IMR-90 (cell line): ENCODE data around the gene TSPAN32. TPM values are rescaled to one million over a fixed set of nuclear protein-coding genes. Genes with fewer than 3 reads are reported as not detected.

Experiments
- ATAC-seq: fragments of 200-7000 bp; cut with Tn5 transposase; 2 replicates; pipeline ENCODE4 v1.9.1; 2020; ENCODE audit warnings: low read depth, mild to moderate bottlenecking, moderate library complexity
- BruUV-seq: library from RNA; stranded (reverse); fragments of 400-500 nt; replicated peaks from 2 replicates; lab custom pipeline; 2021; lab: Mats Ljungman, UMichigan
- CTCF ChIA-PET: fragments of 300-600 bp; formaldehyde crosslinking; extraction: SDS; loops from one replicate; lab custom pipeline; 2021; ENCODE audit warnings: antibody characterized with exemption; lab: Yijun Ruan, JAX
- POLR2A ChIA-PET: fragments of 300-600 bp; sonication (Branson Sonifier 250); formaldehyde crosslinking; loops from one replicate; lab custom pipeline; 2022; ENCODE audit warnings: antibody characterized with exemption; ENCODE audit not compliant: unreplicated experiment; lab: Charles Lee
- DNase-seq: peaks from one replicate; pipeline ENCODE4 v3.0.0; 2013
- H2AFZ ChIP-seq: replicated peaks from 2 replicates; pipeline ENCODE3; 2013; ENCODE audit warnings: low read length, mild to moderate bottlenecking; ENCODE audit not compliant: poor library complexity
- H2AK5ac ChIP-seq: 2 replicates; pipeline ENCODE4 v1.6.1; 2013; ENCODE audit warnings: low read depth, low read length, inconsistent platforms
- H2AK9ac ChIP-seq: replicated peaks from 2 replicates; pipeline ENCODE3; 2013; ENCODE audit warnings: mild to moderate bottlenecking, low read depth, low read length, moderate library complexity; ENCODE audit not compliant: poor library complexity
- H2BK120ac ChIP-seq: 2 replicates; pipeline ENCODE4 v1.6.1; 2013; ENCODE audit warnings: low read depth, low read length, inconsistent platforms
- H2BK15ac ChIP-seq: 3 replicates; pipeline ENCODE4 v1.6.1; 2013; ENCODE audit warnings: low read depth, low read length, inconsistent platforms
- H2BK20ac ChIP-seq: 2 replicates; pipeline ENCODE4 v1.6.1; 2013; ENCODE audit warnings: low read depth, mild to moderate bottlenecking, inconsistent platforms, low read length, moderate library complexity
- H2BK5ac ChIP-seq: 2 replicates; pipeline ENCODE4 v1.6.1; 2013; ENCODE audit warnings: mild to moderate bottlenecking, low read depth, low read length, inconsistent platforms; ENCODE audit not compliant: poor library complexity, severe bottlenecking
- H3K14ac ChIP-seq: replicated peaks from 2 replicates; pipeline ENCODE4 v1.6.1; 2013; ENCODE audit warnings: low read depth, low read length, inconsistent platforms
- H3K18ac ChIP-seq: 2 replicates; pipeline ENCODE4 v1.6.1; 2013; ENCODE audit warnings: low read depth, low read length, control low read depth
- H3K23ac ChIP-seq: 2 replicates; pipeline ENCODE4 v1.6.1; 2013; ENCODE audit warnings: low read depth, low read length, inconsistent platforms
- H3K27ac ChIP-seq: 2 replicates; pipeline ENCODE4 v1.5.1; 2013; ENCODE audit warnings: mild to moderate bottlenecking, control low read depth, low read length; ENCODE audit not compliant: insufficient read depth
- H3K27me3 ChIP-seq: 2 replicates; pipeline ENCODE4 v1.6.1; 2013; ENCODE audit warnings: low read length; ENCODE audit not compliant: control insufficient read depth, insufficient read depth
- H3K36me3 ChIP-seq: 2 replicates; pipeline ENCODE4 v1.6.1; 2013; ENCODE audit warnings: low read length, mixed read lengths; ENCODE audit not compliant: control insufficient read depth, insufficient read depth
- H3K4ac ChIP-seq: 2 replicates; pipeline ENCODE4 v1.6.1; 2013; ENCODE audit warnings: low read depth, low read length, inconsistent platforms
- H3K4me1 ChIP-seq: 2 replicates; pipeline ENCODE4 v1.6.1; 2013; ENCODE audit warnings: low read length, mixed read lengths; ENCODE audit not compliant: control insufficient read depth, insufficient read depth
- H3K4me2 ChIP-seq: 2 replicates; pipeline ENCODE4 v1.6.1; 2013; ENCODE audit warnings: low read depth, mild to moderate bottlenecking, control low read depth, low read length, moderate library complexity
- H3K4me3 ChIP-seq: 2 replicates; pipeline ENCODE4 v1.5.1; 2013; ENCODE audit warnings: low read depth, mild to moderate bottlenecking, control low read depth, low read length, moderate library complexity; ENCODE audit not compliant: insufficient read depth
- H3K56ac ChIP-seq: 2 replicates; pipeline ENCODE4 v1.6.1; 2013; ENCODE audit warnings: low read length, inconsistent platforms; ENCODE audit not compliant: insufficient read depth; ENCODE audit errors: extremely low read depth
- H3K79me1 ChIP-seq, 2 experiments: 2 replicates each; pipeline ENCODE4 v1.6.1; 2013; ENCODE audit warnings: low read length in 2 of 2, inconsistent platforms in 1 of 2, low read depth in 1 of 2
- H3K9ac ChIP-seq: 2 replicates; pipeline ENCODE4 v1.6.1; 2013; ENCODE audit warnings: low read depth, low read length, control low read depth
- H3K9me1 ChIP-seq: 2 replicates; pipeline ENCODE4 v1.6.1; 2013; ENCODE audit warnings: low read length, inconsistent platforms; ENCODE audit not compliant: insufficient read depth
- H3K9me3 ChIP-seq: 2 replicates; pipeline ENCODE4 v1.6.1; 2013; ENCODE audit warnings: low read length; ENCODE audit not compliant: control insufficient read depth, insufficient read depth
- H4K20me1 ChIP-seq: 2 replicates; pipeline ENCODE4 v1.6.1; 2013; ENCODE audit warnings: low read length, inconsistent platforms; ENCODE audit not compliant: insufficient read depth
- H4K5ac ChIP-seq: 2 replicates; pipeline ENCODE4 v1.6.1; 2013; ENCODE audit warnings: mild to moderate bottlenecking, low read depth, low read length, control low read depth
- H4K8ac ChIP-seq, 2 experiments: 2 replicates each; pipeline ENCODE4 v1.6.1; 2013; ENCODE audit warnings: low read depth in 2 of 2, low read length in 2 of 2, control low read depth in 1 of 2, inconsistent platforms in 1 of 2
- H4K91ac ChIP-seq: 2 replicates; pipeline ENCODE4 v1.6.1; 2013; ENCODE audit warnings: low read depth, low read length, inconsistent platforms; ENCODE audit not compliant: insufficient read depth
- CHD1 ChIP-seq: IDR thresholded peaks from 2 replicates; pipeline ENCODE4 v1.6.1; 2012; ENCODE audit warnings: low read depth, low read length, improper control_type of control experiment
- MAZ ChIP-seq: IDR thresholded peaks from 2 replicates; pipeline ENCODE4 v1.6.1; 2012; ENCODE audit warnings: low read depth, mild to moderate bottlenecking, low read length, improper control_type of control experiment, moderate library complexity, borderline replicate concordance
- NFE2L2 ChIP-seq: fragments of 150-350 bp; IDR thresholded peaks from 2 replicates; pipeline ENCODE4 v1.6.1; 2016; ENCODE audit warnings: low read depth, mild to moderate bottlenecking, low read length
- POLR2A ChIP-seq: IDR thresholded peaks from 2 replicates; pipeline ENCODE4 v1.6.1; 2012; ENCODE audit warnings: mild to moderate bottlenecking, low read depth, low read length
- SMC3 ChIP-seq: fragments of 150-350 bp; IDR thresholded peaks from 2 replicates; pipeline ENCODE4 v1.6.1; 2016; ENCODE audit warnings: low read depth, mild to moderate bottlenecking, antibody characterized with exemption, low read length, moderate library complexity
- WGBS, 2 experiments: methylation state at CpG; one replicate each; pipeline versions ENCODE4 v1.1.5 to v1.1.7; 2013; ENCODE audit warnings: missing lambda C conversion rate in 2 of 2; ENCODE audit not compliant: insufficient read length in 1 of 2; ENCODE audit errors: extremely low coverage in 2 of 2; 5-methylcytosine and 5-hydroxymethylcytosine counted together
- dilution Hi-C: fragments of 300-500 bp; cut with HindIII; formaldehyde crosslinking; loops from one replicate; pipeline ENCODE4 v1.14.3; 2018; ENCODE audit warnings: low sequenced_read_pairs; ENCODE audit not compliant: unreplicated experiment
- in situ Hi-C: fragments of 300-500 bp; cut with MboI; formaldehyde crosslinking; loops from 3 replicates; pipeline ENCODE4 v1.14.3; 2019; ENCODE audit warnings: low sequenced_read_pairs, inconsistent platforms, mixed read lengths
- intact Hi-C: fragments of 100-400 bp; cut with micrococcal nuclease; formaldehyde crosslinking; loops from 2 replicates; pipeline ENCODE4 v1.10.0; 2022
- polyA plus RNA-seq, 3 experiments: library from polyadenylated mRNA; depleted of rRNA; stranded (reverse); fragments of >200 nt; gene quantifications; 2 replicates each; pipeline ENCODE4 v1.2.3, GENCODE V29; 2012; ENCODE audit warnings: low replicate concordance in 1 of 3
- total RNA-seq: library from RNA; depleted of rRNA; stranded (reverse); fragments of >200 nt; gene quantifications from 2 replicates; pipeline ENCODE4 v1.2.3, GENCODE V29; 2012
- TF ChIP-seq, protein P1 (sequence below): conservative IDR thresholded peaks from 2 replicates; pipeline ENCODE4 v1.5.1; 2012; ENCODE audit warnings: mild to moderate bottlenecking, low read depth, low read length, improper control_type of control experiment

Gene TSPAN32
- total and polyA plus RNA-seq, 2 of the 4 experiments (the other 2 are of a cell fraction), result 0.07 TPM; not detected in 1

DNA sequence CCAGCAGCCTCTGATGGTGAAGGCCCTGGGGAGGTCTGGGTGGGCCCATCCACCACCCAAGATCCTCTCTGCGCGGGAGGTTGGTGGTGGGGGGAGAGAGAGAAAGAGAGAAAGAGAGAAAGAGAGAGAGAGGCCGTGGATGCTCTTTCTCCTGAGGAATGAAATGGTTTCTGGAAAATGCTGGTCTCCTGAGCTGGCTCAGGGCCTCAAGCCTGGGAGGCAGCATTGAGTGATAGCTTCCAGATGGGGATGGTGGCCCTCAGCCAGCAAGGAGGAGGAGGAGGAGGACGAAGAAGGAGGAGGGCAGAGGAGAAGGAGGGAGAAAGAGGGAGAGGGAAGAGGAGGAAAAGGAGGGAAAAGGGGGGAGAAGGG lies 4.6 kb downstream of the TSPAN32 start:
- peak; percentile 85 for DNase-seq
- in situ Hi-C loops (no loop called here), intact Hi-C loops (loop anchor here (1.0 to 2.0 kb wide), 2 partner anchors 72 to 94 kb away; partner anchors contain the start of gene TSSC4), dilution Hi-C loops (no loop called here)
- ChIA-PET POLR2A (no interaction called here), CTCF (interaction anchor here (0.7 to 4.4 kb wide), 4 partner anchors 84 to 155 kb away, joined by 3 to 73 read pairs (median 3); no protein-coding TSS in a partner anchor)
- Histone ChIP-seq H4K5ac (peak overlapping the region; percentile 81; the same call in 1 of the 2 replicates), H2AK9ac (peak overlapping the region; percentile 96), H2BK20ac (peak overlapping the region; percentile 44; the same call in 1 of the 2 replicates), H2BK5ac (peak overlapping the region; percentile 81), H3K4me1 (peaks cover 11% of the 10 kb centered on the region), H3K4ac (peak overlapping the region; percentile 87), H4K91ac (peak overlapping the region; percentile 81), H3K18ac (peak overlapping the region; percentile 92), H3K9me1 (peaks cover 6% of the 10 kb centered on the region), H3K56ac (peak overlapping the region; percentile 39; the same call in 1 of the 2 replicates), H3K14ac (peak overlapping the region; percentile 76), H3K4me2 (peak overlapping the region; percentile 83), H3K27ac (peak overlapping the region; percentile 98), H2AFZ (peak overlapping the region; percentile 93), H3K23ac (no peak overlapping the region; the same call in 1 of the 2 replicates), H2BK15ac (peak overlapping the region; percentile 76; the same call in 1 of the 3 replicates), H3K4me3 (no peak overlapping the region), H3K9ac (peak overlapping the region; percentile 75), H3K27me3 (no peaks in the 10 kb centered on the region), H3K36me3 (no peaks in the 10 kb centered on the region), H4K8ac (peak overlapping the region; percentile 77 to 91), H2AK5ac (no peak overlapping the region), H3K9me3 (no peaks in the 10 kb centered on the region), H2BK120ac (peak overlapping the region; percentile 85; the same call in 1 of the 2 replicates), H3K79me1 (no peaks in the 10 kb centered on the region), H4K20me1 (peaks cover 3% of the 10 kb centered on the region; the same call in 1 of the 2 replicates)
- peak; percentile 55 for ATAC-seq
- TF ChIP-seq MAZ (peak; percentile 18; the same call in 1 of the 2 replicates), NFE2L2 (no peak), CHD1 (no peak), SMC3 (peak; percentile 15; the same call in 1 of the 2 replicates), POLR2A (no peak)
- TF ChIP-seq, protein P1, sequence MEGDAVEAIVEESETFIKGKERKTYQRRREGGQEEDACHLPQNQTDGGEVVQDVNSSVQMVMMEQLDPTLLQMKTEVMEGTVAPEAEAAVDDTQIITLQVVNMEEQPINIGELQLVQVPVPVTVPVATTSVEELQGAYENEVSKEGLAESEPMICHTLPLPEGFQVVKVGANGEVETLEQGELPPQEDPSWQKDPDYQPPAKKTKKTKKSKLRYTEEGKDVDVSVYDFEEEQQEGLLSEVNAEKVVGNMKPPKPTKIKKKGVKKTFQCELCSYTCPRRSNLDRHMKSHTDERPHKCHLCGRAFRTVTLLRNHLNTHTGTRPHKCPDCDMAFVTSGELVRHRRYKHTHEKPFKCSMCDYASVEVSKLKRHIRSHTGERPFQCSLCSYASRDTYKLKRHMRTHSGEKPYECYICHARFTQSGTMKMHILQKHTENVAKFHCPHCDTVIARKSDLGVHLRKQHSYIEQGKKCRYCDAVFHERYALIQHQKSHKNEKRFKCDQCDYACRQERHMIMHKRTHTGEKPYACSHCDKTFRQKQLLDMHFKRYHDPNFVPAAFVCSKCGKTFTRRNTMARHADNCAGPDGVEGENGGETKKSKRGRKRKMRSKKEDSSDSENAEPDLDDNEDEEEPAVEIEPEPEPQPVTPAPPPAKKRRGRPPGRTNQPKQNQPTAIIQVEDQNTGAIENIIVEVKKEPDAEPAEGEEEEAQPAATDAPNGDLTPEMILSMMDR, result no peak
- 0% methylated on average over 1 of the region's 4 CpGs; no CpG with 5 or more reads in 1 of the 2 experiments for WGBS, 2 experiments
- BruUV-seq, result no TSS peak
